ENCODE measurements around the gene OR5K1.
A peak's percentile ranks its signal among the peaks of the same experiment; 100 is the strongest.

The OR5K1 gene

DNA sequence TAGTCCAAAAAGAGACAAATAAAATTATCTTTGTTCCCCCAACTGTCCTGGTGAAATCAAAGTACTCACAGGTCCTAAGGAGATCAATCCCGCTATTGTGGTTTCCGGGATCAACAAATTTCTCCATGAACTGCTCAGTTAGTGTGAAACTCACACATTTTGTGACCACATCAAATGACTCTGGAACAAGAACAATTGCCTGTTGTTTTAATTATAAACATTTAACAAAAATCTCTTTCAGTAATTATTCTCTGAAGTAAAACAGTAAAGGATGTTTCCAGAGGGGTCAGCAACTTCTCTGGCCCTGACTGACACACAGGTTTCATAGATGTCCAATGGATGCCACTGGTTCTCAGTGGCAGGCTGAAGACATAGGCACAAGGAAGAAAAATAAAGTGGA is 55.8 kb downstream of the OR5K1 start:
- DNase-seq: no peak

DNA sequence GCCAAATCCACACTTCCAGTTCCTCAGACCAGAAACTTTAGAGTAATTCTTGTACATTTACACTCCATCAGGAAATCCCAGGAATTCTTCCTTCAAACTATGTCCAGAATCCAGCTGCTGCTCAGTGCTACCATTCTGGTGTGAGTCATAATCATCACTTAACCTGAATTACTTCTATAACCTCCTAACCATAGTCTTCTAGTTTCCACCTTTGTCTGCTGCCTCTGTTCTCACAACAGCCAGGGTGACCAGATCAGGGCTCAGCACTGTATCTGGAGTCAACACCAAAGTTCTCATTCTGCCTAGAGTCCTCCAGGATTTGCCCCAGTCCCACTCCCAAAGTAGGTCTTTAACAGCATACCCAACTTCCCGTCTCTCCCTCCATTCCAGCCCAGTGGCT is 56.4 kb downstream of the OR5K1 start:
- DNase-seq: no peak

DNA sequence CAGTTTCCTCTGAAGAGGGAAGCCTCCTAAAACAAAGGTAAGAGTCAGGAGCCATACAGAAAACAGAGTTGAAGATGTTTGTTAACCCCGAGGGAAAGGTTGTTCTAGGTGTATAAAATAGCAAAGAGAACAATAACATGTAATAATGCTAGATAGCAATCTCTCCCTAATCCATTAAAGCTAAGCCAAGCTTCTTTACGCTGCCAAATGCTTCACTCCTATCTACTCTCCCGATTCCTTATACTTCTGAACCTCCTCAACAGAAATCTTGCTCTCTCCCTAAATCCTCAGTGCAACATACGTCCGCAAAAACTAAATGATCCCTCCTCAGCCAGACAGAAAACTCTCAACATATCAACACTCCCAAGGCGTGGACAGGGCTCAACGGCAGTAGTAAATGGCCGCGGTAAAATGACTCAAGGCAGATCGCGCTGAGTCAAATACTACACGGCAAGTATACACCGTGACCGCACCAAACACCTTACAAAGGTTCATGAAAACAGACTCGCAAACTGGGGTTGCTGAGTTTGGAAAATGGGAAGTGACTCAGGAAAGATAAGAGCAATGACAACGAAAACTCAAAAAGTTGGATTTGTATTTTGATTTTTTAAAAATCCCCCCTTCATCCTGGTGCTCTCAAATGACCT is 59.0 kb downstream of the OR5K1 start:
- peak; percentile 48 to 57 (median 55) for DNase-seq

All from suppressor macrophage treated with lipopolysaccharide for 1 hour (primary cell).